NT2/D1 (cell line): Measurements from ENCODE around the gene FOXO3.

ENCODE experiments used
- SUZ12 ChIP-seq: IDR thresholded peaks from 2 replicates; pipeline ENCODE4 v1.6.1; 2011; ENCODE audit not compliant: insufficient read length, insufficient read depth; ENCODE audit errors: extremely low read depth
- YY1 ChIP-seq: IDR thresholded peaks from 2 replicates; pipeline ENCODE4 v1.6.1; 2011; ENCODE audit not compliant: insufficient read length, insufficient read depth

DNA sequence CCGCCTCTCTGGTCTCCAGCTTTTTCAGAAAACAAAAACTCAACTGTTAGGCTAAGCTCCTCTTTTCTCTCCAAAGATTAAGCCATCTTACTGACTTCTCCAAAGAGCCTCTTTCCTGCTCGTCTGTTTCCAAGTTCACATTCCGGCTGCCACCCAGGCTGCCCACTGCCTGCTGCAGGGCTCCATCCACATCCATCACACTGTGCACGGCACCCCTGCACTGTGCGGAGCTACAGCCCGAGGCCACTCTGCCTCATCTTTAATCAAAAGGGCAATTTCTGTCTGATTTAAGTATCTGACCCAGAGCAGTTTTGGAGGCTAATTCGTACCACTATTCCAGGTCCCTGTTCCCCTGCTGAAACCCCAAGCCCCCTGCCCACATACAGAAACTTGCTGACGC lies 145.9 kb downstream of the FOXO3 start:
- TF ChIP-seq YY1 (no peak), SUZ12 (no peak)
